Stimulated activated CD4-positive, alpha-beta T cell treated with anti-CD3 and anti-CD28 coated beads, Interleukin-2, amount 100 ng/mL, for 24 hours (primary cell): ENCODE measurements around the gene NACA2.
"Not testable (repeated sequence)": the region's sequence is repeated elsewhere in the genome, so short reads cannot be mapped to it uniquely, and the experiment has no call there.

Source experiments
- DNase-seq, 2 donors: peaks; one replicate each; pipeline ENCODE4 v3.0.0-alpha.2; 2020

The NACA2 gene

DNA sequence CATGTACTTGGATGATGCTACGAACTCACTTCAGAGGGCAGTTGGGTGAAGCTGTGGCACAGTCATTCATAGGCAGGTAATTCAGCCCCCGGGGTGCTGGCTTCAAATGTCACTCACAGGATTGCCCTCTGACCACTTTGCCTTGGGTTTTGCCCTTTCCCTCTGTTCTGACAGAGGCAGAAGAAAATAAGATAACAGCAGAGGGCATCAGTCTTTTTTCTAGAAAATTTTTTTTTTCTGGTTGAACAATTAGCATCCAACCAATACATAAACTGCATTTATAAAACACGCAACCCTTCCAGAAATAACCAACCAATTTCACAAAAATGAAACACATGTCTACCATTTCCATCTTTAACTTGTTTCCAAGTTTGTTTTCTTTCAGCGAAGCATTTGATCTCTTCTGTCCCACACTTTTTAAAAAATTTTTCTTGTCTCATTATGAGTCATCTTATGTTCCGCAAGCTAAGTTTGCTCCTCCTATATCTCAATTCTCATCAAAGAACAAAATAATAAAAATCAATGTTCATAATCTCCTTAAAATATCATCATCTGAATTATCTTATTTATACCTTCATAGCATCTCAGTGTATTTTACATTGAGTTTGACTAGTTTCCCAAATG is 15.6 kb downstream of the NACA2 start:
- DNase-seq = no peak

DNA sequence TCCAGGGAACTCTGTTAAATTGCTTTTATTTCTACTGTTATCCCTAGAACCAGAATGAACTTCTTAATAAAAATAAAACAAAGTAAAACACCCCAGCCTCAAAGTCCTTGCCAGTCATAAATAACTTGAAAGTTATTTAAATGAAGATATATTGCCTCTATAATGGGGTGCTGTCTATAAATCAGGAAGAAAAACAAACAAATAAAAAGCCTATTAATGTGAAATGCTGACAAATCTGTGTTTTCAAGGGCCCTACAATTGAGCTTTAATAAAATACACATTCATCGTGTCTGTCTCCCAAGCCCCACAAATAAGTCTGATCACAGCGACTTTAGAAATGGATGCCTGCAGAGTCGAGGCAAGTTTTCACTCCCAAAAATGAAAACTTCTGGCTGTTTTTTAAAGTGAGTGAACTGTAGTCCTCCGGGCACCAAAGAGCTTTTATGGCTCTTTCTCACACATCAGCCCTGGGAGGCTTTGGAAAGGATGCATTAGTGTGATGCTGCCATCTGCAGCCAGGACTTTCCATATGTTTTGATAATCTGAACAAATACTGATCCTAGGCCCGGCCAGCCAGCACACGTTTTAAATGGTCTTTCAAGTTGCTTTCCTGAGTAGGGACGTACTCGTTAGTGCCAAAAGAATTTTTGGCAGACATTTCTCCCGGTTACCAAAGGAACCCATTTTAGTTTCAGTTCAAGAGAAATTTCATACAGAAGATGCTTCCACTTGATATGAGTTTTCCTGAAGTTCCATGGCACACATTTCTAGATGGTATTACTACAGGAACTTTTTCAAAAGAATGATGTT is 16.3 kb downstream of the NACA2 start:
- DNase-seq = no peak

DNA sequence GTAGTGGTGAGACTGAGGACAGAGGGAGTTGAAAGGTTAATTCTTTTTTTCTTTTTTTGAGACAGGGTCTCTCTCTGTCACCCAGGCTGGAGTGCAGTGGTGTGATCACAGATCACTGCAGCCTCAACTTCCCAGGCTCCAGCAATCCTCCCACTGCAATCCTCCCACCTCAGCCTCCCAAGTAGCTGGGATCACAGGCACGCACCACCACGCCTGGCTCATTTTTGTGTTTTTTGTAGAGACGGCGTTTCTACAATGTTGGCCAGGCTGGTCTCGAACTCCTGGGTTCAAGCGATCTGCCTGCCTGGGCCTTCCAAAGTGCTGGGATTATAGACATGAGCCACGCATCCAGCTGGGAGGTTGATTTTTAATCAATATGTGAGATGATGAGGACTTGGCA is 18.5 kb downstream of the NACA2 start:
- not testable (repeated sequence) for DNase-seq

DNA sequence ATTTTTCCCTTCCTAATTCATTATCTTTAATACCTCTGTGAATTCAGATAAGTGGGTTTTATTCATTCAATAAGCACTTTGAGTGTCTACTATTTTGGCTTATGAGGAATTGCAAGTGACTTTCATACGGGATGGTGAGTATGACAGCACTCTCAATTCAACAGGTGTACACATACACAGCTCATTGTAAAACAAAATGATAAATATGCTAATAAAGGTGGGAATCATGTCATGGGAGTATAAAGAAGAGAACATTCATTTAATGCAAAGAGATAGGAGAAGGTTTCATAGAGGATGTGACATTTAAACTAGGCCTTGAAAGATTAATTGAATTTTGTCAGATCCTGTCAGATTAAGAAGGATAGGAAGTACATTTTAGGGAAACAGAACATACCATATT is 19.4 kb downstream of the NACA2 start:
- no peak for DNase-seq

DNA sequence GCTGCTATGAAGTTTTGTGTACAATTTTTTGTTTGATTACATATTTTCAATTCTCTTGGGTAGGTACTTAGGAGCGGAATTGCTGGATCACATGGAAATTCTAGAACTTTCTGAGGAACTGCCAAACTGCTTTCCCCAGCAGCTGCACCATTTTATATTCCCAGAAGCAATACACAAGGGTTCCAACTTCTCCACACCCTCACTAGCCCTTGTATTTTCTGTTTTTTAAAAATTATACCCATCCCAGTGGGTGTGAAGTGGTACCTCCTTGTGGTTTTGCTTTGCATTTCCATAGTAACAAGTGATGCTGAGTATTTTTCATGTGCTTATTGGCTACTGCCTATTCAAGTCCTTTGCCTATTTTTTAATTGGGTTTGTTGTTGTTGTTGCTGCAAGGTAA is 20.9 kb downstream of the NACA2 start:
- no peak for DNase-seq

DNA sequence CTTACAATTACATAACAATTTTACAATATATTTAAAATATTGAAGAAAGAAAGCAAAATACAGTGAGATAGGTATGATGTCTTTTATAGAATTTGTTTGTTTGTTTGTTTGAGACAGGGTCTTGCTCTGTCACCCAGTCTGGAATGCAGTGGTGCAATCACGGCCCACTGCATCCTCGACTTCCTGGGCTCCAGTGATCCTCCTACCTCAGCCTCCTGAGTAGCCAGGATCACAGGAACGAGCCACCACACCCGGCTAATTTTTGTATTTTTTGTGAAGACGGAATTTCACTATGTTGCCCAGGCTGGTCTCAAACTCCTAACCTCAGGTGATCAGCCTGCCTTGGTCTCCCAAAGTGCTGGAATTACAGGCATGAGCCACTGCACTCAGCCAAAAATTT is 21.5 kb downstream of the NACA2 start:
- not testable (repeated sequence) for DNase-seq

DNA sequence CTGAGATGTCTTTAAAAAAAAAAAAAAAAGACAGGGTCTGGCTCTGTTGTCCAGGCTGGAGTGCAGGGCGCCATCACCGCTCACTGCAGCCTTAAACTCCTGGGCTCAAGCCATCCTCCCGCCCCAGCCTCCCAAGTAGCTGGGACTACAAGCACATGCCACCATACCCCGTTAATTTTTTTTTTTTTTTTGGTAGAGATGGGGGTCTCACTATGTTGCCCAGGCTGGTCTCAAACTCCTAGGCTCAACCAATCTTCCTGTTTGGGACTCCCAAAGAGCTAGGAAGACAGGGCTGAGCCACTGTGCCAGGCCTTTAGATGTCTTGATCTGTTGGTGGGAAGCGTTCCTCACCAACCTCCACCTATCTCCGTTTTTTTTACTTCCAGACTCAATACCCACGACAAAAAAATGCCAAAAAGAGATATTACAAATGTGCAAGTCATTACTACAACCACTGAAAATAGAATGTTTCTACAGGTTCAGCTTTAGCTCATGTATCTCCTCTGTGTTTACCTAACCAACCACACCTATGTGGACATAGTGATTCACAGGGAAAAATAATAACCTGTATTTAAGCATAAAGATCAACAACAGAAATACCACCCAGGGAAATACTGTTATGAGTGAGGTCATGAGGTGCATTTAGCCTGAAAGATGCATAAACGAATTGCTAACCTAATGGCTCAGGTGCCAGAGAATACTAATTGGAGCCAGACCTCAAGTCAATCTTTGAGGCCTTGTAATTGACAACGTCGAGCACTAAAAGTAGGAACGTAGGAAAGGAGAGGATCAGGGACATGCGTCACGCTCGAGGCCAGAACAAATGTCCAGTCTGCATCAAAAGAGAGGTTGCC is 22.6 kb downstream of the NACA2 start:
- DNase-seq = no peak

DNA sequence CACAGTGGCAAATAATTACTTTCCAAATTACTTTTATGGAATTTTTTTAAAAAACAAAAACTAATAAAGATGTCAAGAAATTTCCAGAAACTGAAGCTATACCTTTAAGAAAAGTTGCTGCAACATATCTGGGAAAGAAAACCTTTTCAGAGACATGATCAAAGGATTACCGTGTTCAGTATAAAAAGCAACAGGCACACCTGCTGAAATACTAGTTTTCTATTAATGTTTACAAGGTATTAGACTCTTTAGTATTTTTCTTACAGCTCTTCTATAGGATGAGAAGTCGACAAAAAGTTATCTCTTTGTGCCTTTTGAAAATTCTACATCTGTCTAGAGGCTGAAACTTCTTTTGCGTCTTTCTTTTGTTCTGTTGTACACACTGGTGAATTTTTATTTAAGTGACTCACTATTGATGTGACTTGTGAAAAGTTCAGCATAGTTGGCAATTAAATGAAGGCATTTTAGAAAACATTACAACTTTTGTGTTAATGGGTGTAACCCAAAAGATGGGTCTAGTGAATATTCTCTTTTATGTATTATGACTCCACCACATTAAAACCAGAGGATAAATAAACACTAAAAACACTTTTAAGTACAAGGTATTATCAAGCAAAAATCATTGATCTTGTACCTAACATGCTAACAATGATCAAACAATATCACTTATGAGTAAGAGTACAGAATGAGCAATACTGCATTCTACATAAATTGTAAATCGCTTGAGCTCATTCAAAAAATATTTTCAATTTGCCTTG is 23.8 kb downstream of the NACA2 start:
- DNase-seq = no peak

DNA sequence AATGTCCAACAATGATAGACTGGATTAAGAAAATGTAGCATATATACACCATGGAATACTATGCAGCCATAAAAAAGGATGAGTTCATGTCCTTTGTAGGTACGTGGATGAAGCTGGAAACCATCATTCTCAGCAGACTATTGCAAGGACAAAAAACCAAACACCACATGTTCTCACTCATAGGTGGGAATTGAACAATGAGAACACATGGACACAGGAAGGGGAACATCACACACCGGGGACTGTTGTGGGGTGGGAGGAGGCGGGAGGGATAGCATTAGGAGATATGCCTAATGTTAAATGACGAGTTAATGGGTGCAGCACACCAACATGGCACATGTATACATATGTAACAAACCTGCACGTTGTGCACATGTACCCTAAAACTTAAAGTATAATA is 24.6 kb downstream of the NACA2 start:
- not testable (repeated sequence) for DNase-seq

DNA sequence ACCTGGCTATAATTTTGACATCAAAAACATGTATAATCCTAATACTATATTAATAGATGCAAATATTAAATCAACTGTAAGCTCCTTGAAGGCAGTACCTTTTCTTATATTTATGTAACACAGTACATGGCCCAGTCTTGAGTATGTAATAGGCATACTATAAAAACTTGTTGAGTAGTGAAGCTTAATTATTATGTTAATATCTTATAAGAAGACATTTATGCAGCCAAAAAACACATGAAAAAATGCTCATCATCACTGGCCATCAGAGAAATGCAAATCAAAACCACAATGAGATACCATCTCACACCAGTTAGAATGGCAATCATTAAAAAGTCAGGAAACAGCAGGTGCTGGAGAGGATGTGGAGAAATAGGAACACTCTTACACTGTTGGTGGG is 25.2 kb downstream of the NACA2 start:
- DNase-seq = not testable (repeated sequence)

DNA sequence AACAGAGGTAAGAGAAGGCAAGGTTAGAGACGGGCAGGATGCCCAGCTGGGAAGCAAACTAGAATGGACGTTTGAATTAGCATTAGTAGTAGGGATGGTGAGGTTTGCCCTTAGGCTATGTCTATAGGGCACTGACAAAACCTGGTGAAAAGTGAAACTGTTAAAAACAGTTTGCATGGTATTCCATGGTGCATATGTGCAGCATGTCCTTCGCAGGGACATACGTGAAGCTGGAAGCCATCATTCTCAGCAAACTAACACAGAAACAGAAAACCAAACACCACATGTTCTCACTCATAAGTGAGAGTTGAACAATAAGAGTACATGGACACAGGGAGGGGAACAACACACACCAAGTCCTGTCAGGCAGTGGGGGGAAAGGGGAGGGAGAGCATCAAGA is 25.8 kb downstream of the NACA2 start:
- no peak for DNase-seq

DNA sequence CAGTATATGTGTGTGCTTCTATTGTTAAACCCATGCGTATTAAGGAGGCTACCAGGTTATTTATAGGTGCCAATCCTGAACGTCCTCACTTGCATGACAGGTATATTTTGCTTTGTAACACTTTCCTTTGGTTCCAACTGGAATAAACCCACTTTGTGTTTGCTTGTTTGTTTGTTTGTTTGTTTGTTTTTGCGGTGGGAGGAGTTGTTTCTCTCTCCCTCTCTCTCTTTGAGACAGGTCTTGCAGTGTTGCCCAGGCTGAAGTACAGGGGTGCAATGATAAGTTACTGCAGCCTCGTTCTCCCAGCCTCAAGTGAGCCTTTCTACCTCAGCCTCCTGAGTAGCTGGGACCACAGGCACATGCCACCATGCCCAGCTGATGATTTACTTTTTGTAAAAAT is 28.7 kb downstream of the NACA2 start:
- no peak for DNase-seq

DNA sequence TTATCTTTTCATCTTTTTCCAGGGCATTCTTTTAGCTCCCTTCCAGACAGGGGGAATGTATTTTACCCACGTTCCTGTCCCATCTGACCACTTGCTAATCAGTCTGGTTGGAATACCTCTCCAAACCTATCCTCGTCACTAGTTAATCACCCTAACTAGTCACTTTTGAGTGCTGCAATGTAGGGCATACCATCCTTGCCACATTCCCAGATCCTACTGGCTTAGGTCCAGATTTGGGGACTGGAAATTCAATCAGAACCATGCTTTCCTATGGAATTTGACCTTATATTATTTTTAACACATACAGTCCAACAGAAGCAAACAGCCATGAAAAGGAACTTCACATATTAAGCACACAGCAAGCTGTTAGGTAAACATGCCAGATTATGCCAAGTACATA is 29.7 kb downstream of the NACA2 start:
- no peak for DNase-seq

DNA sequence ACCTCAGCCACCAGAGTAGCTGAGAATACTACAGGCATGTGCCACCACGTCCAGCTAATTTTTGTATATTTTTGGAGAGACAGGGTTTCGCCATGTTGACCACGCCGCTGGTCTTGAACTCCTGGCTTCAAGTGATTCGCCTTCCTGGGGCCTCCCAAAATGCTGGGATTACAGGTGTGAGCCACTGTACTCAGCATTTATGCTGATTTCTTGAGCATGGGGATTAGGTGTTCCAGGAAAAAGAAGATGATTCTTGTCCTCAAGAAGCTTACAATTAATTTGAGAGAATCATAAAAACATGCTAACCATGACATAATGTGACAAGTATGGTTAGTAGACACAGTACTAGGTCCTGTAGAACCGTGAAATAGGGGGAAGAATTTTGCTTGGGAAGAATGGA is 30.9 kb downstream of the NACA2 start:
- DNase-seq = no peak

DNA sequence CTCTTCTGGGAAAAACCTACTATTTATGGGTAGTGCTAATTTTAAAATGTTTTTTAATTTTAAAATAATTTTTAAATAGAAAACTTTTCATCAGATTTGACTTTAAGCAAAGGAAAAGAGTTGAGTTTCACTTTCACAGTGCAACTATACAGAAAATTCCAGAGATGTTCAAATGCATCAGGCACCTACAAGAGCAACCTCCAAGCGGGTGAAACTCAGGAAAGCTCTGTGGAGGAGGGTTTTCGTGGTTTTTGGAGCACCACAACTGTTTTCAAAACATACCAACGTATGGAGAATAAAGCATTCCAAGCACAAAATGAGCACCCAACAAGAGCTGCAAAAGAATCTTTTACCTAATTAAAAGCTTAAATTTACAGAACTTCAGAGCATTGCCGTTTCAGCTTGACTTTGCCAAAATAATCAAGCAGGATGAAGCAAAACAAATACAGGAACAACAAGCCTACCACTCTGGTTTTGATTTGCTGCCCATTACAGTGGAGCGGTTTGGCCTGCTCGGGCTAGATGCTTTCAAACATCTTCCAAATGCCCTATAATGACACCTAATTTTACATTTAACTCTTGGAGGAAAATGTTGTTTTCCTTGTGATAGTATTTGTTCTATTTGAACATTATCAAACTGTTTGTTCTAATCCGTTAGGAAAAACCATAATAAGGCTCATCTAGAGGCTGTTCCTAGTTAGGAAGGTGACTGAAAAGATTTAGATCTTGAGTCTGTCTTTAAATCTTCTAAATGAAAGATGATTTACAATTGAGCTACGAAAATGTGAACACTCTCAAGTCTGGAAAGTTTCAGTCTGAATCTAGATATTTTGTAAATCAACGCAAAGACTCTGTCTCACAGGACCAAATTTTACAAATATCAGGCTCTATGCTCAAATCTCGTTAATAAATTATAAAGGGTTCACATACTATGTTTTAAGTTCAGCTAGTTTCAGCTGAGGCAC is 34.5 kb downstream of the NACA2 start:
- DNase-seq = no peak

DNA sequence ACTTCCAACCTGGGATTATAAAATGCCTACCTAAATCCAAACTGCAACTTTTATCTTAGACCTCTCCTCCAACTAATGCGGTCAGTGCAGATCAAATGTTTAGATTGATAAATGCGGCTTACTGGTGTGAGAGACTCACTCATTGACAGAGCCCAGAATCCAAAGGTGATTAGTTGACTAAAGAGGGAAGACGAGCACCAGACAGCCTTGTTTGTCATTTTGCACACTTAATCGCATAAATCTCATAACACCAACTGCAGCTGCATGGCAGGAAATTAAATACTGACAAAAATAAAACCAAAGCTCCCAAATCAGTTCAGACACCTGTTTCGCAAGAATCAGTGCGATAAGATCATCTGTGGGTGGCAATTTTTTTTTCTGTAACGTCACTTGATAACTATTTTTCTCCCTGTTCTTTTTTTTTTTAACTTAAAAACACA is 35.9 kb downstream of the NACA2 start:
- no peak for DNase-seq

DNA sequence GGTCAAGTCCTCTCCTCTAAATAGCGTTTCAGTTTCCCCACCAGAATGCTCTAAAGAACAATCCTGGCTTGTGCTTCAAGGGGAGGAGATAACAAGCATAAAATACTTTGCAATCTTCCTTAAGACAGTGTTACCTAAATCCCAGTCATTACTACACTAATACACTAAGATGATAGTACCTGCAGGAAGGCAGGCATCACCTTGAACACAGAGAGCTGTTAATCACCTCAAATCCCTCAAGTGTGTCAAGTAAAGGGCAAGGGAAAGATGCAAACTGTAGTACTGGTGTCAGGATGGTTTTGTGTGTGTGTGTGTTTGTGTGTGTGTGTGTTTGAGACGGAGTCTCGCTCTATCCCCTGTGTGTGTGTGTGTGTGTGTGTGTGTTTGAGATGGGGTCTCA is 36.8 kb downstream of the NACA2 start:
- DNase-seq = no peak

DNA sequence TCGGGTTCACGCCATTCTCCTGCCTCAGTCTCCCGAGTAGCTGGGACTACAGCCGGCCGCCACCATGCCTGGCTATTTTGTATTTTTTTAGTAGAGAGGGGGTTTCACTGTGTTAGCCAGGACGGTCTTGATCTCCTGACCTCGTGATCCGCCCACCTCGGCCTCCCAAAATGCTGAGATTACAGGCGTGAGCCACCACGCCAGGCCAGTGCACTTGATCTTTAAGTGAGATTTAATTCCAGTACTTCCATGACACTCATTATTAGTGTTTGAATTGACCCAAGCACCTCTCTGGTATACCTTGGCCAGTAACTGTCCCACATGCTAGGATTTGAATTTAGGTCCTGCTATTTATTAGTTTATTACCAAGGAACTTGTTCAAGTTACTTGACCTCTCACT is 38.5 kb downstream of the NACA2 start:
- not testable (repeated sequence) for DNase-seq

DNA sequence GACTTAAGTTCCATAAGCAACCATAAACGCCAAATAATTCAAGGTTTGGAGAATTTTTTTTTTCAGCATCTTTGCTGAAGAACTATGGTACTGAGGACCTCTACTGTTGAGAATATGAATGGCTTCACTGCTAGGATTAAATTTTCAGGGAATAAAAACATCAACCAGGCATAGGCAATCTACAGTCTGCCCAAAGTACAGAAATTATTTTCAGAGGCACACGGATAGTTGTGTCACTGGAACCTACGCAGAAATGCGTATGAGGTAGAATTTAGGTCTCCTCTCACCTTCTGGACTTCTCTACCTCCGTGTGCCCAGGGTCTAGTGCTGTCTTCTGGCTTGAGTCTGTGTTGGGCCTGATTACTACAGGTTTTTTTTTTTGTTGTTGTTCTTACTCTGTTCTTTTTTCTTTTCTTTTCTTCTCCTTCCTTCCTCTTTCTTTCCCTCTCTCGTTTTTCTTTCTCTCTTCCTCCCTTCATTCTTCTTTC is 39.7 kb downstream of the NACA2 start:
- DNase-seq = no peak

DNA sequence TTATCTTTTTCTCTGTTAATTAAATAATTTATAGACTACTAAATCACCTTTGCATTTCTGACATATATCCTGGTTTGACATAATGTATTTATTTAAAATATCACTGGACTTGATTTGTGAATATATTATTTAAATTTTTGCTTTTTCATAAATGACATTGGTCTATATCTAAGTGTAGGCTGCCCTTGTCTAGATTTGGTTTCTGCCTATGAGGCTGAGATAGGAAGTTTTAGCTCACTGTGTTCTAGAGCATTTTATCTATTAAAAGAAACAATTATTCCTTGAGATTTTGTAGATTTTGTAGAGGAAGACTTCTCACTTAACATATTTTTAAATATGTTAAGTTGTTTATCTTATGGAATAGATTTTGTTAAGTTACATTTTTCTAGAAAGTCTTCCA is 43.9 kb downstream of the NACA2 start:
- no peak for DNase-seq

DNA sequence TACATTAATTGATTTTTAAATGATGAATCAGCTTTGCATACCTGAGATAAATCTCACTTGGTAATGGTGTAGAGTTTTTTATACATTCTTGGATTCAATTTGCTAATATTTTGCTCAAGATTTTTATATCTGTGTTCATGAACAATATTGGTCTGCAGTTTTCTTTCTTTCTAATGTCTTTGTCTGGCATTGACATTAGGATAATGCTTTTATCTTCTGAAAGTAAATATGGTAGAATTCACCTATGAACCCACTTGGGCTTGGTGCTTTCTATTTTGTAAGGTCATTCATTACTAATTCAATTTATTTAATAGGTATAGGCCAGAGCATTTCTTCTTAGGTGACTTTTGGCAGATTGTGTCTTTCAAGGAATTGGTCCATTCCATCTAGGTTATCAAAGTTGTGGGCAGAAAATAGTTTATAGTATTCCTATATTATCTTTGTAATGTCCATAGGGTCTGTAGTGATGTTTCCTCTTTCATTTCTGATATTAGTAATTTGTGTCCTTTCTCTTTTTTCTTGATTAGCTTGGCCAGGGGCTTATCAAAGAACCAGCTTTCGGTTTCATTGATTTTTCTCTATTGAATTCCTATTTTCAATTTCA is 45.6 kb downstream of the NACA2 start:
- DNase-seq = no peak
